B cell (primary cell): ENCODE measurements around the gene NCL. TPM values are rescaled to one million over a fixed set of nuclear protein-coding genes. Genes with fewer than 3 reads are reported as not detected.

Source experiments
- ATAC-seq: fragments of 200-7000 bp; cut with Tn5 transposase; one replicate; pipeline ENCODE4 v1.10.0; 2021; ENCODE audit warnings: low read depth, mild to moderate bottlenecking, moderate number of reproducible peaks, moderate library complexity
- CTCF ChIA-PET: fragments of 350-600 bp; sonication (Branson Sonifier 250); formaldehyde crosslinking; loops from one replicate; lab custom pipeline; 2021; ENCODE audit warnings: antibody characterized with exemption, inconsistent platforms; lab: Charles Lee
- POLR2A ChIA-PET: fragments of 350-600 bp; sonication (Branson Sonifier 250); formaldehyde crosslinking; loops from one replicate; lab custom pipeline; 2021; ENCODE audit warnings: antibody characterized with exemption; lab: Charles Lee
- DNase-seq: peaks from one replicate; pipeline ENCODE4 v3.0.0; 2013
- H2AFZ ChIP-seq: 2 replicates; pipeline ENCODE4 v1.6.1; 2012; ENCODE audit warnings: mild to moderate bottlenecking, low read depth, low read length; ENCODE audit not compliant: insufficient read depth, poor library complexity, severe bottlenecking
- H3K27ac ChIP-seq, 2 donors: 1 replicate in 1 of 2; 2 replicates in 1 of 2; pipeline ENCODE4 v1.5.1; 2012 to 2013; ENCODE audit warnings: low read length in 2 of 2, mild to moderate bottlenecking in 2 of 2, moderate library complexity in 1 of 2
- H3K27me3 ChIP-seq, 4 experiments: fragments of 200-600 bp in 1 of 4; sonication (generic) in 1 of 4; replicated peaks in 1 of 4; 1 replicate in 2 of 4; 2 replicates in 2 of 4; pipeline versions ENCODE4 v1.6.1 to v1.7.0; 2013 to 2016; ENCODE audit warnings: low read length in 3 of 4, mild to moderate bottlenecking in 2 of 4, mixed read lengths in 1 of 4, moderate library complexity in 1 of 4; ENCODE audit not compliant: insufficient read depth in 4 of 4, control insufficient read depth in 3 of 4; ENCODE audit errors: control extremely low read depth in 1 of 4
- H3K36me3 ChIP-seq, 2 experiments: replicated peaks in 1 of 2; 1 replicate in 1 of 2; 2 replicates in 1 of 2; pipeline versions ENCODE4 v1.6.1 to v1.7.1; 2013; ENCODE audit warnings: low read length in 1 of 2; ENCODE audit not compliant: insufficient read depth in 2 of 2, control insufficient read depth in 1 of 2; ENCODE audit errors: control extremely low read depth in 1 of 2, extremely low read depth in 1 of 2
- H3K4me1 ChIP-seq, 2 donors: fragments of 200-600 bp in 1 of 2; sonication (generic) in 1 of 2; 1 replicate in 1 of 2; 2 replicates in 1 of 2; pipeline versions ENCODE4 v1.5.1 to v1.6.1; 2013 to 2017; ENCODE audit warnings: low read length in 2 of 2; ENCODE audit not compliant: control insufficient read depth in 2 of 2, insufficient read depth in 2 of 2
- H3K4me2 ChIP-seq: replicated peaks from 2 replicates; pipeline ENCODE3; 2012; ENCODE audit warnings: mild to moderate bottlenecking, low read depth, low read length; ENCODE audit not compliant: poor library complexity, severe bottlenecking
- H3K4me3 ChIP-seq, 5 experiments: fragments of 200-600 bp in 1 of 5; sonication (generic) in 1 of 5; 1 replicate in 3 of 5; 2 replicates in 2 of 5; pipeline versions ENCODE4 v1.5.1 to v1.7.0; 2011 to 2016; ENCODE audit warnings: low read length in 4 of 5, mild to moderate bottlenecking in 4 of 5, low read depth in 2 of 5, control low read depth in 1 of 5, moderate library complexity in 1 of 5; ENCODE audit not compliant: insufficient read depth in 1 of 5; ENCODE audit errors: control extremely low read depth in 1 of 5, extremely low read depth in 1 of 5
- H3K79me2 ChIP-seq: fragments of 200-600 bp; sonication (generic); one replicate; pipeline ENCODE4 v1.6.0; 2016; ENCODE audit warnings: low read length; ENCODE audit not compliant: control insufficient read depth, insufficient read depth
- H3K9ac ChIP-seq: fragments of 200-600 bp; sonication (generic); 2 replicates; pipeline ENCODE4 v1.6.1; 2017; ENCODE audit warnings: mild to moderate bottlenecking, low read length, moderate library complexity
- H3K9me3 ChIP-seq, 3 donors: one replicate each; pipeline versions ENCODE4 v1.6.1 to v1.7.1; 2013; ENCODE audit warnings: low read length in 2 of 3; ENCODE audit not compliant: control insufficient read depth in 2 of 3, insufficient read depth in 1 of 3; ENCODE audit errors: control extremely low read depth in 1 of 3
- H4K20me1 ChIP-seq: 2 replicates; pipeline ENCODE4 v1.6.0; 2012; ENCODE audit warnings: mild to moderate bottlenecking, low read length; ENCODE audit not compliant: insufficient read depth, control insufficient read depth, poor library complexity, severe bottlenecking
- H3K27ac Mint-ChIP-seq: one replicate; pipeline ENCODE4 v1.8.0; 2021; ENCODE audit warnings: mixed read lengths
- H3K27me3 Mint-ChIP-seq: one replicate; pipeline ENCODE4 v1.8.0; 2021; ENCODE audit warnings: mixed read lengths
- H3K4me1 Mint-ChIP-seq: one replicate; pipeline ENCODE4 v1.8.0; 2021; ENCODE audit warnings: mixed read lengths
- H3K4me3 Mint-ChIP-seq: one replicate; pipeline ENCODE4 v1.8.0; 2021; ENCODE audit warnings: mixed read lengths
- H3K9me3 Mint-ChIP-seq: one replicate; pipeline ENCODE4 v1.8.0; 2022; ENCODE audit warnings: mixed read lengths; ENCODE audit not compliant: insufficient read depth
- CTCF ChIP-seq: fragments of 200-600 bp; IDR thresholded peaks from one replicate; pipeline ENCODE4 v1.8.0; 2022; ENCODE audit warnings: antibody characterized with exemption, mild to moderate bottlenecking
- EZH2 ChIP-seq: IDR thresholded peaks from 2 replicates; pipeline ENCODE4 v1.6.1; 2012; ENCODE audit warnings: borderline replicate concordance, low read depth, mild to moderate bottlenecking, moderate library complexity, low read length; ENCODE audit not compliant: insufficient read depth, poor library complexity, severe bottlenecking
- WGBS: methylation state at CpG from one replicate; pipeline ENCODE4 v1.1.5; 2013; ENCODE audit warnings: missing lambda C conversion rate; ENCODE audit not compliant: insufficient coverage; 5-methylcytosine and 5-hydroxymethylcytosine counted together
- intact Hi-C: fragments of 100-400 bp; cut with micrococcal nuclease; formaldehyde crosslinking; loops from one replicate; pipeline ENCODE4 v1.10.0; 2022
- polyA plus RNA-seq: library from polyadenylated mRNA; depleted of rRNA; stranded (reverse); fragments of >200 nt; gene quantifications from 2 replicates; pipeline ENCODE4 v1.2.3, GENCODE V29; 2012
- total RNA-seq, 2 donors: library from RNA; stranded (reverse); fragments of 120-200 nt in 1 of 2; gene quantifications; 1 replicate in 1 of 2; 2 replicates in 1 of 2; pipeline versions ENCODE4 v1.2.3 to v1.2.4, GENCODE V29; 2013 to 2022

NCL gene
- total and polyA plus RNA-seq, 2 donors (not counting 1 experiment from before 2014, with no cell fraction given) = 25.8 to 439 TPM

DNA sequence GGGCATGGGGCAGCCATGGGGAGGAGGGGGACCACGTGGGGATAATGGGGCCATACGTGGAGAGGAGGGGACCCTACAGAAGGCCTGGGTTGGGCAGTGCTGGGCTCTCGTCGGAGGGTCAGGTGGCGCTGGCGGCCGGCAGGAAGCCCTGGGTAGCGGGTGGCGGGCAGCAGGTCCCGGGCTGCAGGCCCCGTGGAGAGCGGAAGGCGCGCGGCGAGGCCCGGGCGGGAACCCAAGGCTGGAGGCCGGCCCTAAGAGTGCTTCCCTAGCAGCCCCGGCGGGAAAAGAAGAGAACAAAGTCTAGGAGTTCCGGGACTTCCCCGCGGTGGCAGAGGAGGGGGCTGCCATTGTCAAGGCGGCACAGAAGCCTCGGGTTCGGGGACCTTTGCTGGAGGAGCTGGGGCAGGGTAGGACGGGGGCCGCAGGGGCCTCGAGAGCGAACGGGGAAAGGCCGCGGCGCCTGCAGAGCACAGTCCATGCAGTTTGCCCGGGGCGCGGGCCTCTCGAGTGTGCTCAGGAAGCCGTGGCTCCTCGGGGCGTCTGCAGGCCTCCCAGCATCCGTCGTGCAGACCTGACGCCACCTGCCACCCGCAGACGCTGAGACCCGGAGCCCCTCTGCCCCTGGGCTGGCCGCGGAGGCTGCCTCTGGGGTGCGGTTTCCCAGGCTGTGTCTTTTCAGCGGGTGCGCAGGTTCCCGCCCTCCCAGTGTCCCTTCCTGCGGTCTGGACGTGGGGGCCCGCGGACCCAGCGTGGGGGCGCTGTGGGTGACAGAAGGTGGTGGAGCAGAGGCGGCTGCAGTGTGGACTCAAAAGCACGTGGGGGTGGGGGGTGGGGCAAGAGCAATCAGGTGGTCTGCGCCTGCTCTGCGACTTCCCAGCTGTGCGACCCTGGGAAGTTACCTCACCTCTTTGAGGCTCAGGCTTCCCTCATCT, 19.4 kb upstream of the NCL start:
- Histone ChIP-seq H3K9me3 (no peaks in the 10 kb centered on the region), H3K27me3 (no peaks in the 10 kb centered on the region), H3K4me2 (peak overlapping the region; percentile 92), H3K4me3 (peak overlapping the region in 4 of 5 experiments; percentile 58 to 65 (median 59)), H2AFZ (peak overlapping the region; percentile 99), H3K4me1 (peaks cover 0 to 19% of the 10 kb centered on the region in 2 donors), H3K9ac (peak overlapping the region; percentile 65), H4K20me1 (no peaks in the 10 kb centered on the region), H3K27ac (peak overlapping the region; percentile 71 to 75), H3K79me2 (no peaks in the 10 kb centered on the region), H3K36me3 (no peaks in the 10 kb centered on the region)
- Mint-ChIP-seq H3K4me3 (peak overlapping the region; percentile 83), H3K4me1 (peaks cover 7% of the 10 kb centered on the region), H3K27me3 (no peaks in the 10 kb centered on the region), H3K9me3 (no peaks in the 10 kb centered on the region), H3K27ac (peak overlapping the region; percentile 86)
- 35% methylated on average over 63 of the region's 65 CpGs for WGBS
- ChIA-PET POLR2A (interaction anchor here (0.6 to 2.3 kb wide), 4 partner anchors 19 to 211 kb away, joined by 5 to 14 read pairs (median 5); partner anchors contain the start of gene NCL), CTCF (interaction anchor here (0.8 to 3.8 kb wide), 23 partner anchors 10 to 233 kb away, joined by 3 to 54 read pairs (median 6); partner anchors contain the start of gene NCL)
- ATAC-seq = peak; percentile 39
- DNase-seq = peak; percentile 70
- intact Hi-C loops = no loop called here
- TF ChIP-seq EZH2 (no peak), CTCF (no peak)
